Liver (tissue), 9 donors: ENCODE results near the gene SDR39U1. TPM values are rescaled to one million over a fixed set of nuclear protein-coding genes. Genes with fewer than 3 reads are reported as not detected.

Experiments
- DNase-seq: peaks from one replicate; pipeline ENCODE4 v3.0.0-alpha.2; 2017; ENCODE audit warnings: low spot score
- H3K27ac ChIP-seq, 2 donors: one replicate each; pipeline ENCODE4 v1.7.0; 2013; ENCODE audit warnings: inconsistent platforms in 2 of 2, low read length in 2 of 2, control low read depth in 1 of 2, low read depth in 1 of 2, mild to moderate bottlenecking in 1 of 2
- H3K27me3 ChIP-seq, 4 donors: one replicate each; pipeline versions ENCODE4 v1.6.1 to v1.7.0; 2013; ENCODE audit warnings: low read length in 3 of 4, inconsistent platforms in 1 of 4, mild to moderate bottlenecking in 1 of 4, moderate library complexity in 1 of 4; ENCODE audit not compliant: control insufficient read depth in 4 of 4, insufficient read depth in 4 of 4
- H3K36me3 ChIP-seq, 4 donors: one replicate each; pipeline versions ENCODE4 v1.6.1 to v1.7.0; 2013; ENCODE audit warnings: low read length in 3 of 4, mild to moderate bottlenecking in 3 of 4, low read depth in 1 of 4, moderate library complexity in 1 of 4; ENCODE audit not compliant: control insufficient read depth in 4 of 4, insufficient read depth in 3 of 4
- H3K4me1 ChIP-seq, 4 donors: one replicate each; pipeline versions ENCODE4 v1.6.1 to v1.7.0; 2013; ENCODE audit warnings: low read length in 3 of 4, mild to moderate bottlenecking in 3 of 4, moderate library complexity in 1 of 4; ENCODE audit not compliant: control insufficient read depth in 4 of 4, insufficient read depth in 4 of 4
- H3K4me3 ChIP-seq, 3 donors: one replicate each; pipeline versions ENCODE4 v1.6.1 to v1.7.0; 2013; ENCODE audit warnings: low read length in 3 of 3, control low read depth in 1 of 3, low read depth in 1 of 3, mild to moderate bottlenecking in 1 of 3
- H3K9ac ChIP-seq, 2 donors: one replicate each; pipeline ENCODE4 v1.7.0; 2013; ENCODE audit warnings: low read length in 2 of 2, mild to moderate bottlenecking in 2 of 2, moderate library complexity in 2 of 2, control low read depth in 1 of 2, low read depth in 1 of 2
- H3K9me3 ChIP-seq, 4 donors: one replicate each; pipeline versions ENCODE4 v1.6.1 to v1.7.0; 2013; ENCODE audit warnings: low read length in 3 of 4; ENCODE audit not compliant: control insufficient read depth in 4 of 4
- ATF3 ChIP-seq: IDR thresholded peaks from 2 replicates; pipeline ENCODE4 v1.6.1; 2016; ENCODE audit warnings: antibody characterized with exemption
- CTCF ChIP-seq: fragments of 150-350 bp; IDR thresholded peaks from 2 replicates; pipeline ENCODE4 v1.5.1; 2017; ENCODE audit warnings: improper control_type of control experiment, low read depth, low read length; ENCODE audit not compliant: missing input control
- EGR1 ChIP-seq, 2 donors: IDR thresholded peaks; 2 replicates each; pipeline ENCODE4 v1.6.1; 2016 to 2018; ENCODE audit warnings: antibody characterized with exemption in 2 of 2, low read depth in 2 of 2
- FOXA1 ChIP-seq: IDR thresholded peaks from 2 replicates; pipeline ENCODE4 v1.6.1; 2016; ENCODE audit warnings: antibody characterized with exemption
- GABPA ChIP-seq, 2 donors: IDR thresholded peaks in 1 of 2; conservative IDR thresholded peaks in 1 of 2; 2 replicates each; pipeline ENCODE4 v1.6.1; 2016; ENCODE audit warnings: antibody characterized with exemption in 2 of 2, mild to moderate bottlenecking in 1 of 2, moderate library complexity in 1 of 2
- HNF4A ChIP-seq, 2 donors: conservative IDR thresholded peaks; 2 replicates each; pipeline ENCODE4 v1.6.1; 2016; ENCODE audit warnings: antibody characterized with exemption in 2 of 2, mild to moderate bottlenecking in 2 of 2
- HNF4G ChIP-seq: IDR thresholded peaks from 2 replicates; pipeline ENCODE4 v1.6.1; 2016; ENCODE audit warnings: antibody characterized with exemption
- JUND ChIP-seq, 2 donors: IDR thresholded peaks; 2 replicates each; pipeline ENCODE4 v1.6.1; 2016; ENCODE audit warnings: antibody characterized with exemption in 2 of 2
- MAX ChIP-seq: IDR thresholded peaks from 2 replicates; pipeline ENCODE4 v1.6.1; 2016; ENCODE audit warnings: antibody characterized with exemption
- NR2F2 ChIP-seq: IDR thresholded peaks from 2 replicates; pipeline ENCODE4 v1.6.1; 2016; ENCODE audit warnings: antibody characterized with exemption
- RAD21 ChIP-seq, 2 donors: IDR thresholded peaks; 2 replicates each; pipeline ENCODE4 v1.6.1; 2016; ENCODE audit warnings: antibody characterized with exemption in 2 of 2, mild to moderate bottlenecking in 2 of 2
- RXRA ChIP-seq, 2 donors: IDR thresholded peaks; 2 replicates each; pipeline ENCODE4 v1.6.1; 2017 to 2018; ENCODE audit warnings: antibody characterized with exemption in 2 of 2, mild to moderate bottlenecking in 1 of 2
- SP1 ChIP-seq: IDR thresholded peaks from 2 replicates; pipeline ENCODE4 v1.6.1; 2018; ENCODE audit warnings: antibody characterized with exemption, mild to moderate bottlenecking
- YY1 ChIP-seq: IDR thresholded peaks from 2 replicates; pipeline ENCODE4 v1.6.1; 2016; ENCODE audit warnings: antibody characterized with exemption, mild to moderate bottlenecking
- ZBTB33 ChIP-seq: IDR thresholded peaks from 2 replicates; pipeline ENCODE4 v1.6.1; 2016; ENCODE audit warnings: antibody characterized with exemption
- WGBS: extraction: QIAGEN DNeasy Blood & Tissue Kit; methylation state at CpG from one replicate; pipeline ENCODE4 v1.1.7; 2013; 5-methylcytosine and 5-hydroxymethylcytosine counted together
- polyA plus RNA-seq, 2 donors: library from polyadenylated mRNA; stranded (reverse) in 1 of 2; unstranded in 1 of 2; fragments of 200-250 nt in 1 of 2; fragments of >200 nt in 1 of 2; fragmentation: Nextera tagmentation in 1 of 2; extraction: Ambion mirVana in 1 of 2; gene quantifications; one replicate each; pipeline versions ENCODE4 v1.2.1 to v1.2.3, GENCODE V29; 2013 to 2015
- total RNA-seq, 2 donors: library from RNA; depleted of rRNA; stranded (reverse); fragments of >200 nt; gene quantifications; one replicate each; pipeline ENCODE4 v1.2.3, GENCODE V29; 2014
- donor health status: healthy.
- donor health status: healthy.
- donor health status: healthy.
- donor health status: healthy.
- donor health status: healthy.

The SDR39U1 gene
- total and polyA plus RNA-seq, 4 donors = 10.8 to 50.4 (median 25.9) TPM

GRCh38 chr14:24463017-24463883, 20.7 kb upstream of the SDR39U1 start:
- H3K4me3 ChIP-seq = no peak overlapping the region
- no peak overlapping the region for H3K9ac ChIP-seq
- H3K4me1 ChIP-seq = no peaks in the 10 kb centered on the region
- H3K36me3 ChIP-seq = no peaks in the 10 kb centered on the region
- no peak for DNase-seq
- TF ChIP-seq JUND (IDR thresholded peaks at IDR 0.05) (no peak), YY1 (no peak), ATF3 (no peak)
- H3K9me3 ChIP-seq = no peaks in the 10 kb centered on the region
- WGBS = 61% methylated on average over 3 of the region's 5 CpGs
- H3K27ac ChIP-seq = no peak overlapping the region
- no peaks in the 10 kb centered on the region for H3K27me3 ChIP-seq

- H3K9ac ChIP-seq = no peak overlapping the region
- no peaks in the 10 kb centered on the region for H3K36me3 ChIP-seq
- no peak for TF ChIP-seq MAX
- TF ChIP-seq HNF4G = no peak
- no peak for TF ChIP-seq SP1
- no peak for TF ChIP-seq ATF3
- TF ChIP-seq CTCF = no peak
- no peak for TF ChIP-seq FOXA1
- TF ChIP-seq HNF4A (conservative IDR thresholded peaks at IDR 0.05) = no peak
- TF ChIP-seq GABPA (IDR thresholded peaks at IDR 0.05 in 1 of 2, conservative IDR thresholded peaks at IDR 0.05 in 1 of 2) = no peak
- no peak for TF ChIP-seq RXRA (IDR thresholded peaks at IDR 0.05)
- TF ChIP-seq ZBTB33 = no peak
- TF ChIP-seq YY1 = no peak
- no peak for TF ChIP-seq JUND (IDR thresholded peaks at IDR 0.05)
- TF ChIP-seq EGR1 (IDR thresholded peaks at IDR 0.05; ENCODE audit: low read depth in 2 of 2) = no peak
- TF ChIP-seq NR2F2 = no peak
- TF ChIP-seq RAD21 (IDR thresholded peaks at IDR 0.05) = no peak
- no peak for DNase-seq
- H3K27ac ChIP-seq = no peak overlapping the region
- H3K27me3 ChIP-seq = no peaks in the 10 kb centered on the region
- H3K9me3 ChIP-seq = no peaks in the 10 kb centered on the region
- no peak overlapping the region for H3K4me3 ChIP-seq
- no peaks in the 10 kb centered on the region for H3K4me1 ChIP-seq
Measured at GRCh38 chr14:24461336-24461735, 18.8 kb upstream of the SDR39U1 start.
